ENCODE data around the gene HERC5.

Gene HERC5

GRCh38 chr4:88522702-88523324 lies 65.9 kb downstream of the HERC5 start:
- DNase-seq (ENCODE audit: low spot score): peak; percentile 36

DNA sequence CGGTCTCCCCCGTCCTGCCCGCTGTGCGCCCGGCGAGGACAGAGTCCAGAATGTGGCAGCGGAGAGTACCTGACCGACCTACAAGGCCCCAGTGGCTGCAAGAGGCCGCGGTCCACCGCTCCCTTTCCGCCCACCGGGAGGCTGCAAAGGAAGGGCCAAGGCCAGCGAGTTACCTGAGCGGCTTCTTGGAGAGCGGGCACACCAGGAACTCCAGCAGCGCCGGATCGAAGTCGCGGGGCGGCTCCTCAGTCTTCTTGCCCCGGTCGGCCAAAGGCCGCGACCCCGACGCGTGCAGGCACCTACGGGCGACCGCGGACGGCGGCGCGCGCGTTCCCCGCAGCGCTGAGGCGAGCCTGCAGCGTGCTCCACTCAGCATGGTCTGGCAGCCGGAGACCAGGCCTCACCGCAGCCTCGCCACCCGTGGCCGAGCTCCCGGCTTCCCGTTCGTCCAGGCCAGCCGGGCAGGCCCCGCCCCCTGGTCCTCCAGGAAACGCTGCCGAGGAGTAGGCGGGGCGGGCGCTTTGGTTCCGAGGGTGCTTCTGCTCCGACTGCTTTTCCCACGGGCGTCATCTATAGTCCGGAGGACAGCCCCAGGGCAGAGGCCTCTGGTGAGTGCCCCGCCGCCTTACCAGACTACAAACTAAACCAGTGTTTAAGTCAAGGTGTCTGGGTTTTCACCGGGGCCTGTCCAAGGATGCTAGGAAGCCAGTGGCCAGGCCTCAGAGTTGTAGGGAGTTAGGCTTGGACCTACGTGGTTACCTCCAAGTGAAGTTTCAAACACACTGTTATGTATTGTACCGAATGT lies 66.6 kb downstream of the HERC5 start, which contains the start of gene PYURF:
Gene PYURF, minus strand, starts transcription at position 452 of the 805 bp plus-strand sequence. Its CDS starts 76 bp downstream, at position 376.
- peak; percentile 81 for DNase-seq (ENCODE audit: low spot score)

DNA sequence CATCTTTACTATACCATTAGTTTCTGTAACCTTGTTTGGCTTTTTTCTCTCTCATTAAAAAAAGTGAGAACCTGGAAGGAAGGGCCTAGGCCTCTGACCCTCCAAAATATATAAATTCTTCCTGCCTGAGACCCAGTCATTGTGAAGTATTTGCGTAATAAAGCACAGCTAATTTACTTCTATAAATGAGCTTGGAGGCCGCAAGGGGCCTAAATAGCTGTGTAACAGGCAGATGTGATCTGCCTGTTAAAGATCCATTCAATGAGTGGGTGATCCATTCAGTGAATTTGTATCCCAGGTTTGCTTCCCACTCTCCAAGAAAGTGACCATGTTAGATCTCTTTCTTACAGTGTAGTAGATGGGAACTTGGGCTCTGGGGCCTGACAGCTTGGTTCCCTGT lies 67.3 kb downstream of the HERC5 start:
- DNase-seq (ENCODE audit: low spot score): no peak

- DNase-seq (ENCODE audit: low spot score): peak; percentile 17
Observed at GRCh38 chr4:88526221-88526815, 69.4 kb downstream of the HERC5 start.

DNA sequence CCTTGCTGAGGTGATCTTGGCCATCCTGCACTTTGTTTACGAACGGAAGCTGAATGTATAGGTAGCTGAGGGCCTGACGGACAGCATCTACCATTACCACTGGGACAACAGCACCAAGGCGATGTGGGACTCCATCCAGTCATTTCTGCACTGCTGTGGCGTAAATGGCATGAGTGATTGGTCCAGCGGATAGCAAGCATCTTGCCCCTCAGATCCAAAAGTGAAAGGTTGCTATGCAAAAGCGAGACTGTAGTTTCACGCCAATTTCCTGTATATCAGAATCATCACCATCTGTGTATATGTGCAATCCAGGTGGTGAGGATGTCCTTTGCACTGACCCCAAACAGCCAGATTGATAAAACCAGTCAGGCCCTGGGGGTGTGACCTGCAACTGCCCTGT lies 70.9 kb downstream of the HERC5 start:
- no peak for DNase-seq (ENCODE audit: low spot score)

GRCh38 chr4:88528861-88529260 lies 71.9 kb downstream of the HERC5 start:
- no peak for DNase-seq (ENCODE audit: low spot score)

- no peak for DNase-seq (ENCODE audit: low spot score)
Observed at GRCh38 chr4:88531549-88531948, 74.6 kb downstream of the HERC5 start.

DNA sequence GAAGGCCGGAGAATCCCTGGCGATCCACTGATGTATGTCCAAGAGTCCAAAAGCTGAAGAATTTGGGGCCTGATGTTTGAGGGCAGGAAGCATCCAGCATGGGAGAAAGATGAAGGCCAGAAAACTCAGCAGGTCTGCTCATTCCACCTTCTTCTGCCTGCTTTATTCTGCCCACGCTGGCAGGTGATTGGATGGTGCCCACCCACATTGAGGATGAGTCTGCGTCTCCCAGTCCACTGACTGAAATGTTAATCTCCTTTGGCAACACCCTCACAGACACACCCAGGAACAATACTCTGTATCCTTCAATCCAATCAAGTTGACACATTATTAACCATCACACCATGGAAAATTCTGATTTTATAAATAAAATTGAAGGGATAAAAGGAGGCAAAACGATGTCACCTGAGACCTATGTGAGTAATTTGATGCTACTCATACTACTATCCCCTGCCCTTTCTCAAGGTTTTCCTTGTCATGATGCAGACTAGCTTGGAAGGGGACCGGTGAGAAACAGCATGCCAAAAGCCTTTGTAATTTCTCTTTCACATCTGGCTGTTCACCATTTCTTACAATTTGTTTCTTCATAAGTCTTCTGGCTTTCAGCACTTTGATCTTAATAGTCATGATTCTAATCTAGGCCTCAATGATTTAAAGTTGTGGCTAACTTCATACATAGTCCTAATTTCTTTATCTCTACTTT lies 76.3 kb downstream of the HERC5 start:
- no peak for DNase-seq (ENCODE audit: low spot score)

DNA sequence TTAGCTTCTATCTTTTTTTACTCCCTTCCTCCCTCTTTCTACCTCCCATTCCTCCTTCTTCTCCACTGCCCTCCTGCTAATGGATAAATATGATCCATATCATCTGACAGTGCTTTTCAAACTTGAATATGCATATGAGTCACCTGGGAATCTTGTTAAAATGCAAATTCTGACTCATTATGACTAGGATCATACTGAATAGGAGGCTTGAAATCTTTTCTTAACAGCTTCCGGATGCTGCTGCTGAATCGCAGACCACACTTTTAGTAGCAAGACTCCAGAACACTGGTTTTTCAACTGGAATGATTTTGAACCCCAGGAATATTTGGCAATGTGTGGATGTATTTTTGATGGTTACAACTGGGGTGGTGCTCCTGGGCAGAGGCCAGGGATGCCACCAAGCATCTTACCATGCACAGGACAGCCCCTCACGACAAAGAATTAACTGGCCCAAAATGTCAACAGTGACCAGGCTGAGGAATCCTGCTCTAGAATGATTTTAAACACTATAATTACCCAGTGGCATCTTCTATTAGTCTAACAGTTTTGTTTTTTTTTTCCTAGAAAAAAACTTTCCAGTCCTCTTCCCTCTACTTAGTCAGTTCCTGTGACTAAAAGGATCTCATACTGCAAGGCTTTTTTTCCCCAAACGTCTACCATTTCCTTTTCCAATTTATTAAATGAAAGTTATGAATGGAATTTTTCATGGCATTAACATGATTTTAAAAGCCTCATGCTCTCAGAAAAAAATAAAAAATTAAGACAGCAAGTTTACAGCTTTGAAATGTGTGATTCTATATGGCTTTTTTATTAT lies 77.2 kb downstream of the HERC5 start:
- DNase-seq (ENCODE audit: low spot score): no peak

GRCh38 chr4:88535090-88535755 lies 78.3 kb downstream of the HERC5 start:
- no peak for DNase-seq (ENCODE audit: low spot score)

GRCh38 chr4:88537709-88538108 lies 80.8 kb downstream of the HERC5 start:
- no peak for DNase-seq (ENCODE audit: low spot score)

DNA sequence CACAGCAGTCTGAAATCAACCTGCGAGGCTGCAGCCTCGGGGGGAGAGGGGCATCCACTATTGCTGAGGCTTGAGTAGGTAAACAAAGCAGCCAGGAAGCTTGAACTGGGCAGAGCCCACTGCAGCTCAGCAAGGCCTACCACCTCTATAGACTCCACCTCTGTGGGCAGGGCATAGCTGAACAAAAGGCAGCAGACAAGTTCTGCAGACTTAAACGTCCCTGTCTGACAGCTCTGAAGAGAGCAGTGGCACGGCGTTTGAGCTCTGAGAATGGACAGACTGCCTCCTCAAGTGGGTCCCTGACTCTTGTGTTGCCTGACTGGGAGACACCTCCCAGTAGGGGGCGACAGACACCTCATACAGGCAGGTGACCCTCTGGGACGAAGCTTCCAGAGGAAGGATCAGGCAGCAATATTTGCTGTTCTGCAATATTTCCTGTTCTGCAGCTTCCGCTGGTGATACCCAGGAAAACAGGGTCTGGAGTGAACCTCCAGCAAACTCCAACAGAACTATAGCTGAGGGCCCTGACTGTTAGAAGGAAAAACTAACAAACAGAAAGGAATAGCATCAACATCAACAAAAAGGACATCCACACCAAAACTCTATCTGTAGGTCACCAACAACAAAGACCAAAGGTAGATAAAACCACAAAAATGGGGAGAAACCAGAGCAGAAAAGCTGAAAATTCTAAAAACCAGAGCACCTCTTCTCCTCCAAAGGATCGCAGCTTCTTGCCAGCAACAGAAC lies 82.6 kb downstream of the HERC5 start:
- DNase-seq (ENCODE audit: low spot score): peak; percentile 51

DNA sequence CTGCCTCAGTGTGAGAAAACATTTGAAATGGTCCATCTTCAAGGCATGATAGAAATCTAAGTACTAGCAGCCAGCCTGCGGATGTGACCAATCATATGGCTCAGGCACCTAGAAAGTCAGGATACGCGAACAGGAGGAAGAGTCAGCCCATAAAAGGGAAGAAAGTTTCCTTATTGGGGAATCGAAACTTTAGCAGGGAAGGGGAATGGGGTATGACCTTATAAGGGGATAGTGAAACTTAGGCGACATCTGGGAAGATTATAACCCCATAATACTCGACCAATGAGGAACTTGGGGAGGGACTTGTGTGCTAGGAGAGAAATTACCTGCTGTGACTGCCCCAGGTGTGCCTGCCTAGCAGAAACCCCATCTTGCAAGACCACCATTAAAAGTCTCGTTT lies 92.9 kb downstream of the HERC5 start:
- DNase-seq (ENCODE audit: low spot score): no peak

All from hematopoietic multipotent progenitor cell treated with erythropoietin and hydrocortisone succinate and interleukin-3 and kit ligand, for 15 days (in vitro differentiated cells).